Natural killer cell (primary cell): ENCODE results near the gene CEP104. TPM values are rescaled to one million over a fixed set of nuclear protein-coding genes. Genes with fewer than 3 reads are reported as not detected.

Experiments used
- ATAC-seq, 3 donors: fragments of 150-1000 bp in 2 of 3; fragments of 200-7000 bp in 1 of 3; cut with Tn5 transposase; 1 replicate in 1 of 3; 2 replicates in 2 of 3; pipeline ENCODE4 v1.10.0; 2021; ENCODE audit warnings: mild to moderate bottlenecking in 2 of 3, moderate library complexity in 2 of 3
- DNase-seq, 2 donors: peaks; one replicate each; pipeline versions ENCODE4 v3.0.0 to v3.0.0-alpha.2; 2013 to 2021; ENCODE audit warnings: mixed read lengths in 1 of 2
- H3K27ac ChIP-seq: one replicate; pipeline ENCODE4 v1.5.1; 2013; ENCODE audit warnings: mild to moderate bottlenecking, low read length
- H3K27me3 ChIP-seq: one replicate; pipeline ENCODE4 v1.6.1; 2013; ENCODE audit warnings: low read length; ENCODE audit not compliant: control insufficient read depth, insufficient read depth
- H3K36me3 ChIP-seq: one replicate; pipeline ENCODE4 v1.6.1; 2013; ENCODE audit warnings: low read length; ENCODE audit not compliant: control insufficient read depth, insufficient read depth
- H3K4me1 ChIP-seq: one replicate; pipeline ENCODE4 v1.6.1; 2013; ENCODE audit warnings: low read length; ENCODE audit not compliant: control insufficient read depth, insufficient read depth
- H3K4me3 ChIP-seq: one replicate; pipeline ENCODE4 v1.5.1; 2013; ENCODE audit warnings: low read length
- H3K9me3 ChIP-seq: one replicate; pipeline ENCODE4 v1.6.1; 2013; ENCODE audit warnings: low read length; ENCODE audit not compliant: control insufficient read depth, insufficient read depth
- H3K27ac Mint-ChIP-seq, 2 donors: one replicate each; pipeline ENCODE4 v1.8.0; 2022; ENCODE audit warnings: mild to moderate bottlenecking in 2 of 2, mixed read lengths in 2 of 2, moderate library complexity in 1 of 2
- H3K27me3 Mint-ChIP-seq, 2 donors: one replicate each; pipeline ENCODE4 v1.8.0; 2022; ENCODE audit warnings: low read depth in 2 of 2, mixed read lengths in 2 of 2
- H3K36me3 Mint-ChIP-seq: one replicate; pipeline ENCODE4 v1.8.0; 2022; ENCODE audit warnings: mixed read lengths
- H3K4me1 Mint-ChIP-seq, 2 donors: one replicate each; pipeline ENCODE4 v1.8.0; 2022; ENCODE audit warnings: mixed read lengths in 2 of 2
- H3K4me3 Mint-ChIP-seq: one replicate; pipeline ENCODE4 v1.8.0; 2022; ENCODE audit warnings: mild to moderate bottlenecking, moderate library complexity, mixed read lengths
- H3K9me3 Mint-ChIP-seq, 2 donors: one replicate each; pipeline ENCODE4 v1.8.0; 2022; ENCODE audit warnings: mixed read lengths in 2 of 2
- CTCF ChIP-seq: fragments of 200-600 bp; IDR thresholded peaks from one replicate; pipeline ENCODE4 v1.8.0; 2022; ENCODE audit warnings: antibody characterized with exemption
- WGBS: methylation state at CpG from one replicate; pipeline ENCODE4 v1.1.7; 2013; ENCODE audit warnings: missing lambda C conversion rate; ENCODE audit not compliant: insufficient coverage; 5-methylcytosine and 5-hydroxymethylcytosine counted together
- intact Hi-C: fragments of 100-400 bp; cut with micrococcal nuclease; formaldehyde crosslinking; loops from one replicate; pipeline ENCODE4 v1.14.2; 2022
- total RNA-seq, 4 donors: library from RNA; stranded (reverse); fragments of 120-200 nt in 1 of 4; gene quantifications; one replicate each; pipeline versions ENCODE4 v1.2.3 to v1.2.4, GENCODE V29; 2013 to 2022

Gene CEP104
- total RNA-seq, 3 donors from 2014 or later (not counting 1 experiment from before 2014, with no cell fraction given) = 37.1 to 60.2 (median 51.8) TPM

GRCh38 chr1:3905266-3905952 is 48.4 kb upstream of the CEP104 start:
- H3K4me3 ChIP-seq = no peak overlapping the region
- no peaks in the 10 kb centered on the region for H3K9me3 Mint-ChIP-seq
- H3K27me3 Mint-ChIP-seq = peaks cover 0 to 11% of the 10 kb centered on the region in 2 donors
- peaks cover 35% of the 10 kb centered on the region for H3K4me1 ChIP-seq
- H3K36me3 Mint-ChIP-seq = no peaks in the 10 kb centered on the region
- no peak overlapping the region for H3K4me3 Mint-ChIP-seq
- 89% methylated on average over 19 of the region's 19 CpGs for whole genome bisulfite sequencing
- no peak for TF ChIP-seq CTCF
- no peak overlapping the region for H3K27ac ChIP-seq
- no peaks in the 10 kb centered on the region for H3K27me3 ChIP-seq
- H3K36me3 ChIP-seq = no peaks in the 10 kb centered on the region
- no peak overlapping the region for H3K27ac Mint-ChIP-seq
- DNase-seq (no peak), ATAC-seq (no peak)
- peaks cover 15 to 22% of the 10 kb centered on the region in 2 donors for H3K4me1 Mint-ChIP-seq
- intact Hi-C loops = no loop called here
- H3K9me3 ChIP-seq = no peaks in the 10 kb centered on the region

- TF ChIP-seq CTCF = no peak
- DNase-seq = no peak
- 91% methylated on average over 4 of the region's 4 CpGs for WGBS
- Mint-ChIP-seq H3K27me3 (peaks cover 0 to 7% of the 10 kb centered on the region in 2 donors), H3K9me3 (no peaks in the 10 kb centered on the region), H3K36me3 (no peaks in the 10 kb centered on the region), H3K4me3 (no peak overlapping the region), H3K4me1 (peaks cover 15 to 28% of the 10 kb centered on the region in 2 donors), H3K27ac (no peak overlapping the region)
- H3K9me3 ChIP-seq = no peaks in the 10 kb centered on the region
- peaks cover 36% of the 10 kb centered on the region for H3K4me1 ChIP-seq
- no peak for ATAC-seq
- H3K27ac ChIP-seq = no peak overlapping the region
- H3K27me3 ChIP-seq = no peaks in the 10 kb centered on the region
- H3K4me3 ChIP-seq = no peak overlapping the region
- intact Hi-C loops = loop anchor here (5.0 kb wide), 1 partner anchor 133 kb away; the partner anchor contains the start of gene SMIM1
- H3K36me3 ChIP-seq = no peaks in the 10 kb centered on the region
These were observed 47.8 kb upstream of the CEP104 start for GRCh38 chr1:3904843-3905185.

- H3K27me3 Mint-ChIP-seq = peaks cover 0 to 6% of the 10 kb centered on the region in 2 donors
- H3K4me3 ChIP-seq = no peak overlapping the region
- 82% methylated on average over 24 of the region's 24 CpGs for WGBS
- H3K36me3 Mint-ChIP-seq = no peaks in the 10 kb centered on the region
- H3K4me3 Mint-ChIP-seq = peak overlapping the region; percentile 68
- no peaks in the 10 kb centered on the region for H3K9me3 ChIP-seq
- peaks cover 42% of the 10 kb centered on the region for H3K4me1 ChIP-seq
- no peak overlapping the region for H3K27ac ChIP-seq
- intact Hi-C loops = loop anchor here (5.0 kb wide), 1 partner anchor 132 kb away; the partner anchor contains the start of gene SMIM1
- DNase-seq (no peak), ATAC-seq (no peak)
- H3K27ac Mint-ChIP-seq = peak overlapping the region; percentile 95 to 96
- H3K4me1 Mint-ChIP-seq = peaks cover 15 to 32% of the 10 kb centered on the region in 2 donors
- H3K27me3 ChIP-seq = no peaks in the 10 kb centered on the region
- no peak for TF ChIP-seq CTCF
- no peaks in the 10 kb centered on the region for H3K9me3 Mint-ChIP-seq
- H3K36me3 ChIP-seq = no peaks in the 10 kb centered on the region
These were observed 47.2 kb upstream of the CEP104 start for GRCh38 chr1:3904006-3904842.
